HG03520 (cell line): ENCODE results near the gene CREB5.

Experiments
- ATAC-seq: cut with Tn5 transposase; IDR thresholded peaks from one replicate; pipeline ENCODE4 v1.9.1; 2021; ENCODE audit warnings: mild to moderate bottlenecking, moderate library complexity; ENCODE audit not compliant: unreplicated experiment

CREB5 gene

DNA sequence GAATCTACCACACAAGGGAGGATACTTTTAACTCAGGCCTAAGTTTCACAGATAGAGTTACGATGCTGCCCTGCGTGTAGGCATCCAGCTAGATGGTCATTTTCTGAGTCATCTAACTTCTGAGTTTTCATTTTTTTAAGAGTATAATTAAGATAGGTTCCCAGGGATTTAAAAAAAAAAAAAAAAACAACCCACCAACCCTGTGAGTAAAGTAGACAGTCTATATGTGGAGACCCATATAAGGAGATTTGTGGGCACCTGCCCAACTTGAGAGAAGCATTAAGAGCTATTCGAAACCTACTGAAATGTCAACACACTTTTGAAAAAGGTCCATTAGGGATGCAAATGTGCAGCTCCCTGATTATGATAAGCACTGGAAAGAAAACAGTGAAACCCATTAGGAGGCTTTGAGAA is 288.5 kb downstream of the CREB5 start:
- ATAC-seq = no peak

DNA sequence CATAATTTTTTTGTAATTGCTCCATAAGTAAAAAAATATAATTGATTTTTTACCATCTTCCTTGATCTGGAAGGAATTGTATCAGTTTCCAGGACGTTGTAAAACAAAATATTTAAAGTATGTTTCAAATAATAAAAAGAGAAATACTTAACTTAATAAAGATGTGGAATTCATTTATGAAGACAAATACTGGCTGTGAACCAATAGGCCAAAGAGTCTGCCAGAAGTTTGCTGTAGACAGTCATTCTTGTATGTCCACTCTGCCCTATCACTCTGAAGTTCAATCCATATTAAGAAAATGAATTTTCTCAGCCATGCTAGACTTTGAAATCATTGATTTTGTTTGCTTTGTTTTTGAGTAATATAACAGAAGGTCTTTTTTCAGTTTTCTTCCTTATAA is 289.4 kb downstream of the CREB5 start:
- ATAC-seq = no peak

DNA sequence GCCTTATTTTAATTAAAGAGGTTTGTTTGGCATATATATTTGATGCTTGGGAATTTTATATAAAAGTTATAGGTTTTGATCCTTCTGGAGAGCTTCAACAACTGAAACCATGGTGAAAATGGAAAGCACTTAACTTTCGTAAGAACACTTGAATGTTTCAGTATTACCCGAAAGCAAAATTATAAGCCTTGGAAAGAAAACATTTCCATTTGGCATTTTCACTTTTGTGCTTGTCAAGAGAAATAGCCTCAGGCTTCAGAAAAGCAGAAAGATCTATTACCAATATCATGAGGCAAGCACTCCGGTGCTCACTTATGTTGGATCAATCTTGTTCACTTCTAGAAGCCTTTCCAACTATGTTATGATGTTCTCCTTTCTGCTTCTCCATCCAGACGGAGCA is 289.9 kb downstream of the CREB5 start:
- no peak for ATAC-seq

DNA sequence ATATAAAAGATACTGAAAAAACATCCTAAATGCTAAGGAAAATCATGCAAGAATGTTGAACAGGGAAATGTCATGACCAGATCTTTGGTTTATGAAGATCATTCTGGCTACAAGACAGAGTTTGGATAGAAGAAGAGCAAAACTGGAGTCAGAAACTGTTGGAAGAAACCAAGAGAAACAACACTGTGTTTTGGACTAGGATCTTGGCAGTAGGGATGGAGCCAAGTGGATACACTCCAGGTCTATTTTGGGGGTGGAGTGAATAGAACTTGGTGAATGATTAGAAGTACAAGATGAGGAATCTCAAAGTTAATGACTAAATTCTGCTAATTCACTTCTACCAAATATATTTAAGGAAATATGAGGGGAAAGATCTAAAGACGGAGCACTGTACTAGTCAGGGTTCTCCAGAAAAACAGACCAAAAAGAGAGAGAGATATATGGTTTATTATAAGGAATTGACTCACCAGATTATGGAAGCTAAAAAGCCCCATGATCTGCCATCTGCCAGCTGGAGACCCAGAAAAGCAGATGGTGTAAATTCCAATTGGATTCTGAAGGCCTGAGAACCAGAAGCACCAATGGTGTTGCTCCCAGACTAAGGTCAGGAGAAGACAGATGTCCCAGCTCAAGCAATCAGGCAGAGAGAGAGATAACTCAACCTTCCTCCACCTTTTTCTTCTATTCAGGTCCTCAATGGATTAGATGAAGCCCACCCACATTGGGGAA is 290.9 kb downstream of the CREB5 start:
- ATAC-seq = no peak

DNA sequence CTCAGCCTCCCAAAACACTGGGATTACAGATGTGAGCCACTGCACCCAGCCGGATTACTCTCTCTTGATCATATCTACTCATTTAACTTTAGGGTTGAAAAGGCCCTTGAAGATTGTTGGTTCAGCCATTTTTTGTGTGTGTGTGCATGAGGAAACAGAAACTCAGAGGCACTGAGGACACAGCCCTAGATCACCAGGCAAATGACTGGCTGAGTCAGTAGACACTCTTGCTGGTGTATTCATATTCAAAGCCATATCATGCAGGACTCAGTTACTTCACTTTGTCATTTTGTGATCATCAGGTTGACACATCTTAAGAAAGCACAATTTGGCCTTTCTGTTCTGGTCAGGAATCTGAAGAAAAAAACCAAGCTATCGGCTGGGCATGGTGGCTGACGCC is 292.4 kb downstream of the CREB5 start:
- no peak for ATAC-seq

DNA sequence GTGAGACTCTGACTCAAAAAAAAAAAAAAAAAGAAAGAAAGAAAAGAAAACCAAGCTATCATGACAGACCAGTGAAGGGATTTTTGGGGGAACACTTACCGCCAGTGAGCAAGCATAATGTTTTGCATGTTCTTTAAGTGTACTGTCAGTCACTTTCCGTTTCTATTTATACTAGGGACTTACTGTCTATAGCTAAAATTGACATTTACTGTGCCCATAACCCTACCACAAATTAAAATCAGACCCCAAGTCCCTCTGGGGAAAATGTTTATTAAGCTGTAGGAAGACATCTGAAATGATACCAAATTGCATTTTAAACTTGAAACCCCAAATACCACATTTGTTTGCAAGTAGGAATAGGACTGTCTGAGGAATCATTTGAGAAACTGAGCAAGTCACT is 293.0 kb downstream of the CREB5 start:
- ATAC-seq = peak; percentile 91

DNA sequence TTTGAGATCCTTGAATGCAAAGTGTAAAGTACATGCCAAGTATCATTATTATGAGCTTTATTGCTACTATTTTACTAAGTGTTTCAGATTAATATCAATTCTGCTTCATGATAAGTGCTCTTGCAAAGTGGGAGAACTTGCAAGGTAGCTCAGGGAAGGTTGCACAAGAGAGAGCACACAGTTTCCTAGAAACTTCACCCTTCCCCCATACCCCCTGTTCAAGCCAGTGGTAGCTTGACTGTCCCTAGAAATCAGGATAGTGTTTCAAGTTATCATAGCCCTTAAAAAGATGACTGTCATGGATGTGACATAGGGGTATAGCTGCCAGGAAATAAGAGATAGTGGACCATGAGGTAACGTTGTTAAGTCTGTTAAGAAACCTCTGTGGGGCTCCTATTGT is 294.3 kb downstream of the CREB5 start:
- no peak for ATAC-seq

DNA sequence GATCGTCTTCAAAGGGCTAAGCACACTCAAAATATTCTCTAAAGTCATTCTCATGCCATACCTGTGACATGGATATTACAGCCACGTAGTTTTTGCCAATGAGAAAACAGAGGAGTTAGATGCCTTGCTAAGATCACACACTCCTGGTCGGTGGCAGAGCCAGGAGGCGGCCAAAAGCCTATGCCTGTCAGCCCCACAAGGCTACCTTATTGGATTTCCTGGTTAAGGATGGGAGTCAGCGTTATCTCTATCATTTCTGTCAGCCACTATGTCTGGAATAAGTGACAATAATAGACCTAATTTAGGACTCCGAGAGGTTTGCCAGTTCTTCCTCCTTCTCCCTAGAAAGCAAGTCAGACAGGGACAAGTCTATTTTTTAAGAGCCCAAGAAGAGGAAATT is 295.0 kb downstream of the CREB5 start:
- ATAC-seq = no peak

DNA sequence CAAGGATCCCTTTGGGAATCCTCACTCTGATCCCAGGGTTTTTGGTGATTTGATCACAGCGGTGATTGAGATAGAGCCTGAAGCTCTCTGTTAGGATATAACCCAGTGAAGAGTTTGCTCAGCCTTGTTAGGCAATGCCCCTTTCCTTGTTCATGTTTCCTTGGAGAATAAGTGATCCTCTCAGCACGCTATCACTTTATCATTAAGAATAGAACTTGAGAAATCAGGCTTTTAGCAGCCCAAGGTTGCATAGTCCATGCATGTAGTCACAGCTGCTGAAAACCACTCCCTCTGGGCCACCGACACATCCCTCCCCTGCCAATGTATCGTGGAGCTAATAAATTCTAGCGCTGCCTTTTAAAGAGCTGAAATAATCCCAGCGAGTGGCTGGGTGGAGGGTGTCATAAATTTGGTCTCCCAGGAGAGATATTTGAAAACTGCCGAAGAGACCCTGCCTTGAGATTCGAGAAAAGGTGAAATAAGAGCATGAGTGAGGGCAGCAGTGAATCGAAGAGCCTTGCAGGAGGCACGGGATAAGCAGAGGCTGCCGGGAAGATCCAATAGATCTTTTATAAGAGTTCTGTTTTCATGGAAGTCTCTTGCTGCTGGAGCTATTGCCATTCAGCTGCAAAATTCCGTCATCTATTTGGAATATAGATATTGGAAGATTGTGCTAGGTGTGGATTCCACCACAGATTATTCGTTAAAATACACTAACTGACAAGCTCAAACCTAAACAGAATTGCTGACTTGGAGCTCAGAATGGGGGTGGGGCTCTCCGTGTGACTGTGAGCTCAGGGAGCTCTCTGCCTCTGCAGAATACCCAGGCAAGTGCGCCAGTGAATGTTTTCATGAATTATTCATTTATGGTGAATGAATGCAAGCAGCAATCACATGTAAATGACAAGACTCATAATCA is 296.0 kb downstream of the CREB5 start:
- no peak for ATAC-seq

DNA sequence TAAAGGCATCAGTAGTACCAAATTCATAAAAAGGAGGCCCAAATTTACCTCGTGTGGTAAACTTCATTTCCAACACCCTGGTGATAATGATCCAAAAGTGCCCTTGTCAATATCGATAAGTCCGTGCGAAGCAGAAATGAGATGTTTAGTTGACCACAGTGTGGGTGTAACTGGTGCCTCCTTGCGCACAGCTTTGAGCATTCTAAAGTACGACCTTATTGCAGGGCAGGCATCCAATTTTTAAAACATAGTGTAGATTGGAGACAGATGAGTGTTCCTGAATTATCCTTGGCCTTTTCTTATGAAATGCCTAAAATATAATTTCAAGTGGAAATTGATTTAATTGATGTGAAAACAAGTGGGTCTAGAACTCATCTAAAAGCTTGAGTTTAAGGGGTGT is 297.4 kb downstream of the CREB5 start:
- no peak for ATAC-seq

DNA sequence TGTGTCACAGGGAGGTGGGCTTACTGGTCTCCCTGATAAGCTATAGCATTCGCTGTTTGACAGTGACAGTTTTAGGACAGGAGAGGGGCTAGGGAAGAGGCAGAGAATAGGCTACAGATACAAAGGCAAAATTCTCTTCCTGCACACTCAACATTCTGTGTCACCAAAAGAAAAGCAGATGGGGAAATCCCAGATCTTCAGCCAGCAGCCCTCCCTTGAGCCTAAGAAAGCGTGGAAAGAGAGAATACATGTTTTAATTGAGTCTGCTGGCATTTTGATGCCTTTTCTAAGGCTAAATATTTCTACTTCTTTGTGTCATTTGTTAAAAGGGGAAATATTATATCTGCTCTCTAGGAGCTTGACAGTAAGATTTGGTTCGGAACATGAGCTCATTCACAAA is 298.8 kb downstream of the CREB5 start:
- no peak for ATAC-seq

DNA sequence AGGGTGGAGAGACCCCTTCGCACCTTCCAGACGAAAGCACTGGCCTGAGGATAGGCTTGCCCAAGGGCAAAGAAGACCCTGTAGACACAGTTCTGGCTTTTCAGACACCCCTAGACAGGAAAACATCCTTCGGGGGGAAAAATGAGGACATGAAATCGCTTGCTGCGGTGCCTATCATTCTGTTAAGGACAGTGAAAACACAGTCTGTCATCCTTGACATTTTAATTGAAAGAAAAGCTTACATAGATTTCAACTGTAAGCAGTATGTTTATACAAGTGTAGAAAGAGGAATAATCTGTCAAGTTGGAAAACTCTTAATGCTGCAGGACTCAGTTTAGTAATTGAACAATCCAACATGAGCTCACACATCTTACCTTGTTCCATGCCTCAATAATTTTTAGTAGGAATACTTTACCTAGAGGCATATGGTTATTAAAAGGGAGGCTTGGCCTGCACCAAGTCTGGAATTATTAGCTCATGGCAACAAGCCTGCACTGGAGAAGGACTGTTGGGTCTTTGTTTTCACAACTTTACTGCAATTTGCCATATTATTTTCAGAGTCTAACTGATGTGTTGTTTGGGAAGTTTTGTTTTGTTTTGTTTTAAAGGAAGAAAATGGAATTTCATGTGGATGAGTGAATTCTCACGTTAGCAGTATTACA is 302.3 kb downstream of the CREB5 start:
- no peak for ATAC-seq

DNA sequence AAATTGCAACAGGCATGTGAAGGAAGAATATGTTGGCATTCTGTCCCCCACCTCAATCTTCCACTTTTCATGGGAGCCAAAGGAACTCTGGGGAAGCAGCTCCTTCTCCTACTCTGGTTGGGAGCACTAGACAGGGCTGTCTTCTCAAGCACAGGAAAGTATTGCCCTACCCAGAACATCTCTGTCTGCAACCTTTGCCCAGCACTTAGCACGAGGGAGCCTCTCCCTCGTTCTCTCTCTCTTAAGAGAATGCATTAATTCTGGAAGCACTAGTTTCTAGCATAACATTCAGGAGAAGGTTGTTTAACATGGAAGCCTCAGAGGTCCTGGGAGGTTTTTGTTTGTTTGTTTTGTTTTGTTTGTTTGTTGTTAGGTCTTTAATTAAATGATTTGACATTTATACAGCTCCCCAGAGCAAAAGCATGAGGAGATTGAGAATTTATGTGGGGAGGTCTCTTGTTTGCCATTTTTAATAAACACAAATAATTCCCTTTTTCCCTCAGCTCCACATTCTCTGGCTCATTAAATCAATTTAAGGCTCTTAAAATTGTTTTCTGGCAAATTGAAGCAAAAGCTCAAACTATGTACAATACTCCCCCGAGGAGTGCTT is 305.2 kb downstream of the CREB5 start:
- no peak for ATAC-seq

DNA sequence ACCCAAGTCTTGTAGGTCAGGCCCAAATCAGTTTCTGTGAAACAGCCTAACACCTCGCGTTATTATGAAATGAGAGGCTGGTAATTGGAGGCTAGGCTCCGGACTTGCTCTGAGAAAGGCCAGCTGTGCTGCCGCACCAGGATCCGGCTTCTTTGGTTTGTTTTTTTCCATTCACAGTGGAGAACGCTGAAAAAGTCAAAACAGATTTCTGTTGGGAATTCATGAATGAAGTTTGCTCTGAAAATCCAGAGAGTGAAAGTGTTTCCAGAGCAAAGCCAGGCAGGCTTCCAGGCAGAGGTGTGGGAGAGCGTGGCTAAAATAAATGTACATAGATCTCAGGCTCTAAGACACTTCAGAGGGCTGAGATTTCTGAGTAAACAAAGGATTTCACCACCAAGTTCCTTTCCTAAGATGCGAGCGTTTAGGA is 305.8 kb downstream of the CREB5 start:
- ATAC-seq = no peak

DNA sequence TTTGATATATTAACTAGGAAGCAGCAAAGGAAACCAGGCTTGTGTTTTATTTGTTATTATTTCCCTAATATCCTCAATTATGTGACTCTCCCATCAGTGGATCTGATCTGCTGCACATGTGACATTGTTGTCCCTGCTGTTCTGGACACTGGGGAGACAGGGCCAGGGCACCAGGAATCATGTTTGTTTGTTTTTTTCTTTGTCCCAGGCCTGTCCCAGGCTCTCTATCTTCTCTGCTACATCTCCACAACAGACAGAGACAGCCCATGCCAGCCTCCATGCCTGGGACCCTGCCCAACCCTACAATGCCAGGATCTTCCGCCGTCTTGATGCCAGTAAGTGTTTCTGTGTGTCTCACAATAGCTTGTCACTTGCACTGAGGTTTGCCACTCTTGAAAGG is 306.2 kb downstream of the CREB5 start:
- ATAC-seq = no peak

DNA sequence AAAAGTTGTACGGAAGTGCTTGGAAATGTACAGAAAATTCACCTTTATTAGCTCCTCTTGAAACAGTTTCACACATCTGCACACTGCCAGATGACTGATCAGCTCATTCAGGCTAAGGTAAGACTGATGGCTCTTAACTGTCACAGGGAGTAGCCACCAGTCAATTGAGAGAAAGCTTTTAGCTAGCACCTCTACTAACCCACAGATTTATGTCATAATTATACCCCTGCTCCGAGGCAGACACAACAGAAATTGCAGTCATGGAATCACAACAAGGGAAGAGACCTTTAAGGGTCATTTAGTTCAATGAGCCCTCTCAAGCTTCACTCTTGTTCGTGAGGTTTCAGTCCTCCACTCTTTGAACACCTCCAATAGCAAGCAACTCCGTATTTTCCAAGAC is 310.4 kb downstream of the CREB5 start:
- ATAC-seq = no peak

DNA sequence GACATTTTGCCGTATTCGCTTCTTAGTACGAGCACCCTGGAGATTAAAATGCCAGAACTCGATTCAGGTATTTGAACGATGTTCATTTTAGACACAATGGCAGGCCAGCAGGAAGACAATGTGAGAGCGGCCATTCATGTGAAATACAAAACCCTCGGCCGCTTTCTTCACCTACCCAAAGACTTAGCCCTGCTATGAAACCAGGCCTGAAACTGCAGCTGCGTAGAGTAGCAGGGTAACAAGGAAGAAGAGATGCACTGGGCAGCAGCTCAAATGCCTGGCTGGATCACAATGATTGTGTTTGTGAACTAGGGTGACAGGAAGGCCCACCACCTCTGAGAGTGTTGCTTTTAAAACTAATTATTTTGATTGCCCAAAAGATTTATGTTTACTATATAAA is 311.0 kb downstream of the CREB5 start:
- ATAC-seq = no peak

DNA sequence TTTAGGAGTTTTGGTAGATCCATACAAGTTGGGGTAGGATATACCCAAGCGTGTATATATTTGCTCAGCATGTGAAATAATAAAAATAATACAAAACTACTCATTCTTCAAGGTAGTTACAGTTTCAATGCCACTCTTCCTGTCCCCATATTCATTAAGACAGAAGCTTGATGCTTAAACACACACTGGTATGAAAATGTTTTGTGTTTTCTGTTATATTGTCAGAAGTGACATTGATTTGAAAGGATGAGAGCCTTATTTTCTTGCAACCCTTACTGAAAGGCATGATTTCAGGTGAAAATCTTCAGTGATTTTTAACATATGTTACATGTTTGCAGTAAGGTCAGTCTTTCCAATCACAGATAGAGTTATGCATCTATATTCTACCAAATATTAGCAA is 312.2 kb downstream of the CREB5 start:
- no peak for ATAC-seq

DNA sequence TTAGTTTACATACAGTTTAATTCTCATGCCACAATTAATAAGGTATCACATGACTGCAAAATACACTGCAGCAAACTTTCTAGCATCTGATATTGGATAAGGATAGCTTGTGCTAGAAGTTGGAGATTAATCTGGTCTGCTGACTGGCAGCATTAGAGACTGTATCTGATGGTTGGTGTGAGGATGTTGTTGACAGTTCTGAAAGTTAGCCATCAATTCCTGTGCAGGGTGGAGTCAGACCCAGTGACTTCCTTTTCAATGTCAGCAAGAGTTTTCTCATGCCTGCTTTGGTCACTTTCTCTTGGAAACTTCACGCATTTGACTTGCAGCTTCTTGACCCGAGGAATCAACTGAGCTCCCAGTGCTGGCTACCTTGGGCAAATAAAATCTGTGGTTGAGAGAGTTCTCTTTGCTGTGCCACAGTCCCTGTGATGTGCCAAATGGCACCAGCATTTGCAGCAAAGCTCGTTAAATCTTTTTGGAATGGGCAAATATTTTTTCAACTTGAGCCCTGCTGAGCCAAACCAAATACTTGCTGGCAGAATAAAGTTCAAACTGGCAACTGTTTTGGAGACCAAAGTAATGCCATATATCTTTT is 312.8 kb downstream of the CREB5 start:
- no peak for ATAC-seq

DNA sequence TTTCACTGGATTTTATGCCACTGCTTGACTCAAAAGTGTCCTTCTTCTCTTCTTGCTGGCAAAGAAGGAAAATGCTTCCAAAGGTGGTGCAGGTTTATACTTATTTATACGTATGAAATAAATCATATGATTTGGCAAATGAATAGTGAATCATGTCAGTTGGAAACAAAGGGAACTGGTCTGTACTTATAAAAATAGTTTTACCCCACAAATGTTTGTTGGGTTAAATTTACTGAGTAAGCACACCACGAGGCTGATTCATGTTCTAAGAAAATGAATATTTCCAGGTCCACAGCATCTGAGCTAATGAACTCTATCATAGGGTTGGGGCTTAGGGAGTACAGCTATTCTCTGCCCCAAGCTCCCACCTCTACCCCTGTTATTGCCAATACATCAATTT is 313.6 kb downstream of the CREB5 start:
- no peak for ATAC-seq

DNA sequence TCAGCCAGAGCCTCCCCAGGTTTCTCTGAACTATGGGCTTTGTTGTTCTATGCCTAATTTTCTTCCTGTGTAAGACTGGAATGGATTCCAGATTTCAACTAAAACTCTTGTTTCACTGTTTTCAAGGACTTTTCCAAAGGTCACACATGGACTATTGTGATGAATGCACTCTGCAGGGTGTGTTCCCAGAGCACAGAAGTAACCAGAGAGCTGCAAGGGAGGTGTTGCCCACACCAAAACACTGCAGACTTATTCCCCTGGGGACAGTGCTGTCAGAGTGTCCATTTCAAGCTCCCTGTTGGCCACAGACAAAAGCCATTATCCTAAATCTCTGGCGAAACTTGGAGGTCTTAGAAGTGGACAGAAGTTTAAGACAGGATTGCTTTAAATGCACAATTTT is 314.2 kb downstream of the CREB5 start:
- ATAC-seq = no peak
